GM12872 (cell line): ENCODE data around the gene DOCK3.

Source experiments
- CTCF ChIP-seq: IDR thresholded peaks from 3 replicates; pipeline ENCODE4 v1.5.1; 2011; ENCODE audit warnings: low read depth, mild to moderate bottlenecking, low read length, moderate library complexity; ENCODE audit not compliant: insufficient read depth

Gene DOCK3

GRCh38 chr3:50630877-50631276 is 43.9 kb upstream of the DOCK3 start:
- no peak for TF ChIP-seq CTCF

- no peak for TF ChIP-seq CTCF
Measured at GRCh38 chr3:50632450-50632849, 42.3 kb upstream of the DOCK3 start.

GRCh38 chr3:50633230-50633790 is 41.4 kb upstream of the DOCK3 start:
- no peak for TF ChIP-seq CTCF

GRCh38 chr3:50635066-50635465 is 39.7 kb upstream of the DOCK3 start:
- no peak for TF ChIP-seq CTCF

GRCh38 chr3:50637011-50637410 is 37.7 kb upstream of the DOCK3 start:
- TF ChIP-seq CTCF: no peak

GRCh38 chr3:50637945-50638344 is 36.8 kb upstream of the DOCK3 start:
- no peak for TF ChIP-seq CTCF

GRCh38 chr3:50639055-50639494 is 35.7 kb upstream of the DOCK3 start:
- TF ChIP-seq CTCF: no peak
